Measurements from ENCODE around the gene ABCC6.
"Not testable (repeated sequence)": the region's sequence is repeated elsewhere in the genome, so short reads cannot be mapped to it uniquely, and the experiment has no call there.

The ABCC6 gene

DNA sequence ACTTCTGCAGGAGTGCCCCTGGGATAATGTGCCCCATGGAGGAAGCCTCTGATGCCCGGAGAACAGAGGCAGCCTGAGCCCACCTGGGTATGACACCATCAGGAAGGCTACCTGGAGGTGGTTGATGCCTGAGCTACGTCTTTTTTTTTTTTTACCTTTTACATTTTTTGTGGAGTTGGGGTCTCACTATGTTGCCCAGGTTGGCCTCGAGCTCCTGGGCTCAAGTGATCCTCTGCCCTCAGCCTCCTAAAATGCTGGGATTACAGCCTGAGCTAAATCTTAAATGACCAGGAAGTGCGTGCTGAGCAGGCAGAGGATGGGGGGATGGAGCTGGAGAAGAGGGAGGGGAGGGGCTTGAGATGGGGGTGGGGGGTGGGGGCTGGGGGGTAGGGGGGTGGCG is 32.7 kb downstream of the ABCC6 start:
- no peak for DNase-seq (ENCODE audit: low spot score)

DNA sequence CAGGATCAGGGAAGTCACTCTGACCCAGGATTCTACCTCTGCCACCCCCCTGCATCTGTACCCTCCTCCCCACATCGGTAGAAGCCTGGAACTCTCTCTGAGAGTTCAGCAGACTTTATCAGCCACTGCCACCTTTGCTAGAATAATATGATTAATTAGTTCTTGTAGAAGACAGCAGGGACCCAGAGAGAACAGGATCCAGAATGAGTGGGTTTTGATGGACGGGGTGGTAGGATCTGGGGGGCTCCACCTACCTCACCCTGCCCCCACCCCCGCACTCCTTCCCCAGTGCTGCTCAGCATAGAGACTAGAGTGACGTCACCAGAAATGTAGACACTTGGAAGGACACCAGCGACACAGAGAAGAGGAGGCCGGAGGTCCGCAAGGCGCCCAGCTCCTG is 33.5 kb downstream of the ABCC6 start:
- no peak for DNase-seq (ENCODE audit: low spot score)

DNA sequence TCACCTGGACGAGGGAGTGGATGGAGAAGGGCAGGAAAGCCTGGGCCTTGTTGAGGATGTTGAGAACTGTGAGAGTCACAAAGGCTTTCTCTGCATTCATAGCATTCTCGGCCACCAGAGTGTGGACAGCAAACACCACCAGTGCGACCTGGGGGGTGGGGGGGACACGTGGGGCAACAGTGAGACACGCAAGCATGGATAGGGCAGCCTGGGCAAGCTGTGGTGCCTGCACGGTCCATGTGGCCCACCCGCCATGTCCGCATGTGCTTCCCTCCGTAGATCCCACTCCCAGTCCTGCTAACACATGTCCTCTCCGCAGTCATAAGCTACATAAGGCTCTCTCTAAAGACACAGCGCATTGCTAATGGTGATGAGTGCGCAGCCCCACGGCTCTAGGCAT is 34.5 kb downstream of the ABCC6 start:
- no peak for DNase-seq (ENCODE audit: low spot score)

DNA sequence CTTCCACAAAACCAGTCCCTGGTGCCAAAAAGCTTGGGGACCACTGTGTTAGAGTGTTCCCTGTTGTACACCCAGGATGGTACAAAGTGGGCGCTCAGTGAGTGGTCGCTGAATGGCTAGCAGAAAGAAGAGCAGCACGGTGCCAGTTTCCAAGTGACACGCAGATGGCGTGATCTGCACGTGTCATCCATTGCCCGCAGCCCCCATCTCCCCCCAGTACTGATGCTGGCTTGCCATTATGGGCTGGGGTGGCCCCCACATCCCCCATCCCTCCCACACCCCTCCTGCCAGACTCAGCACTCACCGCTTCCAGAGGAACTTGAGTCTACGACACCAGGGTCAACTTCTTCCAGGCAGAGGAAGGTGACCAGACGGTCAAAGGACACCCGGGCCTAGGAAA is 36.5 kb downstream of the ABCC6 start:
- no peak for DNase-seq (ENCODE audit: low spot score)

DNA sequence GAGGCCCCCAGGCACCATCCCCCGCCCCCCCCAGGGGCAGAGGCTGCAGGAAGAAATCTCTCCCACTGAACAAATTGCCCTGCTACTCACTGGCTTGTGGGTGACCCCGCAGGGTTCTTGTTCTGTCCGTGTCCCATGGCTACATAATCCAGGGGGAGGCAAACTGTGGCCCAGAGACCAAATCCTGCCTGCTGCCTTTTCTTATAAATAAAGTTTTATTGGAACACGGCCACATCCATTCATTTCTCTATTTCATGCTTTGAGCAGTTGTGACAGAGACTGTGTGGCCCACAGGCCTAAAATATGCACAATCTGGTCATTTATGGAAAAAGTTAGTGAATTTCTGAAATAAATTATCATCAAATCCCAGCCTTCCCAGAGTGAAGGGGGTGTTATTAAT is 38.2 kb downstream of the ABCC6 start:
- DNase-seq (ENCODE audit: low spot score): no peak

DNA sequence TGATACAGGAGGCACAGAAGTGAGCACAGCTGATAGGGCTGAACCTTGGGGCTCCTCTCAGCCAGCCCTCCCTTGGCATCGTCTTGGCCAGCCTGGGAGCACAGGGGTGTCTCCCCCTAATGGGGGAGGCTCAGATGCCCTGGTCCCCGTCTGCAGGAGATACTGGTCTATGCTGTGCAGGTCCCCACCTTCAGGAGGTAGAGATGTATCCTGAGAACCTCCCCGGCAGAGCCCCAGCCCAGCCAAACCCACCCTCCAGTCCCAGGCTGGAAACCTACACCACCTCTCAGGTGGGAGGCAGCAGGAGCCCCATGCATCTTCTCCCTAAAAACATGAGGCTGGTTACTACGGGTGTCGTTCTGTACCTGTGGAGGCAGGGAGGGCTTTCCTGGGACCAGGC is 38.7 kb downstream of the ABCC6 start:
- no peak for DNase-seq (ENCODE audit: low spot score)

DNA sequence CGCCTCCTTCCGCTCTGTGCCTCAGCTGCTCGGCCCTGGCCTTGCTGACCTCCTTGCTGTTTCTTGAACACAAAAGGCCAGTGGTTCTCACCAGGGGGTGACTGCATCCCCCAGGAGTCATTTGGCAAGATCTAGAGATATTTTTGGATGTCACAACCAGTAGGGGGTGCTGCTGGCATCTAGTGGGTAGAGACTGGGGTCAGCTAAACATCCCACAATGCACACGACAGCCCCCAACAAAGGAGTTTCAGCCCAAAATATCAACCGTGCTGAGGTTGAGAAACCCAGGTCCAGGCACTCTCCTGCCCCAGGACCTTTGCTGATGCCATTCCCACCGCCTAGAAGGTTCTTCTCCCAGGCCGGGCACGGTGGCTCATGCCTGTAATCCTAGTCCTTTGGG is 39.7 kb downstream of the ABCC6 start:
- DNase-seq (ENCODE audit: low spot score): no peak

DNA sequence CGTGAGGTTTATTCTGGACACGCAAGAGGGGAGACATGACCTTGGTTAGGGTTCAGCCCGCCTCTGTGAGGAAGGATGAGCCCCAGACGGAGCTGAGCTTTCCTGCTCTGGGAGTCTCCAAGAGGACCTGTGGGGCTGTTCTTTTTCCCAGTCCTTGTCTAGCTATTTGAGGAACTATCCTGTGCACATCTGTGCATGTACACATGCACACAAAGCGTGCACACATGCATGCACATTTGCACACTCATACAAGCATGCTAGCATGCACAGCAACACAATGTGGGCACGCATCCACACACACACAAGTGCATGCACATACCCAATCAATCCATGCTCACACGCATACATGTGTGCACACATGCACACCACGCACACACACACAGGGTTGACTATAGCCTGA is 40.4 kb downstream of the ABCC6 start:
- DNase-seq (ENCODE audit: low spot score): no peak

DNA sequence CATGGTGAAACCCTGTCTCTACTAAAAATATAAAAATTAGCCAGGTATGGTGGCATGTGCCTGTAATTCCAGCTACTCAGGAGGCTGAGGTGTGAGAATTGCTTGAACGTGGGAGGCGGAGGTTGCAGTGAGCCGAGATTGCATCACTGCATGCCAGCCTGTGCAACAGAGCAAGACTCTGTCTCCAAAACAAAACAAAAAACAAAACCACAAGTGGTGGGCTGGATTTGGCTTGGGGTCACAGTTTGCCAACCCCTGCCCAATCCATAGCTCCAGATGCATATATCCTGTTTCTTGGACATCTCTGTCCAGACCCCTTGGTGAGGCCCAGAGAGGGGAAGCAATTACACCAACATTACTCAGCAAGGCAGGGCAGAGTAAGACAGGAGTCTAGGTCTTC is 41.5 kb downstream of the ABCC6 start:
- DNase-seq (ENCODE audit: low spot score): not testable (repeated sequence)

DNA sequence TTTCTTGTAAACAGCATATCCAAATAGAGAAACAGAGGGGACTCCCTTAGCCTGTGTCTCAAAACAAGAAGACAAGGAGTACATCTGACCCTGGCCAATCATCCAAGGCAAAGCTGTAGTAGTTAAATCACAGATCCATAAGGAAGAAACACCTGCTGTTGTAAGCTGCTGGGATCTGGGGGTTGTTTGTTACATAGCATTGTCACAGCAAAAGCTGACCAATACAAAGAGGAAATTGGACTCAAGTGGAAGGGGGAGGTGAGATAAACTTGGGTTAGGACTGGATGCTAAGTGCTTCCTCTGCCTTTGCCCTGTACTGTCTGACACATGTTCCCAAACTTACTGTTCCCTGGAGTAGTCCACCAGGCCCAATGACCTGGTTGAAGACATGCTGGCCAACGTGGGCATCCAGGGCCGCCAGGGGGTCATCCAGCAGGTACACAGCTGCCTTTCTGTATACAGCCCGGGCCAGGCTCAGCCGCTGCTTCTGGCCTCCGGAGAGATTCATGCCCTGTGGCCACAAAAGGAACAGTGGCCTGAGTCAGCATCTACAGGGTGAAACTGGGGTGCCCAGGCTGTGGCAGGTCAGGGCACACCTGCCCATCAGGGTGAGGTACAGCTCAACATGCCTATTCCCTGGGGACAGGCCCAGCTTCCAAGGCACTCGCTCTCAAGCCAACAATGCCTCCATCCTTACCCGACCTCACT is 44.7 kb downstream of the ABCC6 start:
- DNase-seq (ENCODE audit: low spot score): no peak

DNA sequence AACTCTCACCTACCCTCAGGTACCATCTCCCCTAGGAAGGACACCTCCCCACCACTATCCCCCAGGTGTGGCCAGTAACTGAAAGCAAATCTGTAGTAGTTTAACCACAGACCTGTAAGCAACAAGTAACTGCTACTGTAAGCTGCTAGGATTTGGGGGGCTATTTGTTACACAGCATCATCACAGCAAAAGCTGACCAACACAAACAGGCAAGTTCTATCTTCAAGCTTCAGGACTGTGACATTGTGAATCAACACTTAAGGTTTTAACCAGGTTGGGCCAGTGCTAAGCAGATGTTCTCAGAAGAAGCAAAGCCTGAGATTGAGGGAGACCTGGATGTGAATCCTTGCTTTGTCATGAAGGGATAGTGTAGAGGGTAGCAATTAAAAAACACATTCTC is 47.0 kb downstream of the ABCC6 start:
- no peak for DNase-seq (ENCODE audit: low spot score)

DNA sequence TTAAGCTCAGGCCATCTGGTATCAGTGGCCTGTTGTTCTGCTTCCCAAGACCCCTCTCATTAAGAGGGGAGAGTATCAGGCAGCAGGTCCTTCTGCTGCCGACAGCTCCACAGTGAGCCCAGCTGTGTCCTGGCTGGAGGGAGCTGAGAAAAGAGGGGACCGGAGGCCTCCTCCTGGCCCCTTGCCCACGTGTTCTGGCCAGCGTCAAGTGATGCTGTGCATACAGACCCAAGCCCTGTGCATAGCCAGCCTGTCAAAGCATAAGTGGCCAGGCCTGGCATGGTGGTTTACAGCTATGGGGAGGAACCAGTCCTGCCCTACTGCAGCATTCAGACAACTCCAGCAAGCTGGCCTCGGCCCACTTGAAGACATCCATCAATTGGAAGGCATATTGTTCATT is 48.0 kb downstream of the ABCC6 start:
- no peak for DNase-seq (ENCODE audit: low spot score)

DNA sequence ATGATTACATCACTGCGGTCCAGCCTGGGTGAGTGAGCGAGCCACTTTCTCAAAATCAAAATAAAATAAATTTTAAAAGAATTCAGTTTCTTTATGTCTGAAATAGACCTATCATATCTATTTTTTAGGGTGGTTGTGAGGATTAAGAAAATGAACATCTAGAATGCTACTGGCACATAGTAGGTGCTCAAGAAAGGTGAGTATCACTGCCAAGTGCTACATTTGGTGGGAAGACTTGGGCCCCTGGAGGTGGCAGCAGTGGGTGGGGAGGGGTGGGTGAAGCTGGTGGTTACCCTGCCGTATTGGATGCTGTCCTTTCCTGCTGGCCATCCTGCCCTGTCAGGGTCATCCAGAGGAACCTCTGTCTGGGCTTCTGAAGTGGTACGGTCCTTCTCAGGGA is 50.3 kb downstream of the ABCC6 start:
- DNase-seq (ENCODE audit: low spot score): no peak

DNA sequence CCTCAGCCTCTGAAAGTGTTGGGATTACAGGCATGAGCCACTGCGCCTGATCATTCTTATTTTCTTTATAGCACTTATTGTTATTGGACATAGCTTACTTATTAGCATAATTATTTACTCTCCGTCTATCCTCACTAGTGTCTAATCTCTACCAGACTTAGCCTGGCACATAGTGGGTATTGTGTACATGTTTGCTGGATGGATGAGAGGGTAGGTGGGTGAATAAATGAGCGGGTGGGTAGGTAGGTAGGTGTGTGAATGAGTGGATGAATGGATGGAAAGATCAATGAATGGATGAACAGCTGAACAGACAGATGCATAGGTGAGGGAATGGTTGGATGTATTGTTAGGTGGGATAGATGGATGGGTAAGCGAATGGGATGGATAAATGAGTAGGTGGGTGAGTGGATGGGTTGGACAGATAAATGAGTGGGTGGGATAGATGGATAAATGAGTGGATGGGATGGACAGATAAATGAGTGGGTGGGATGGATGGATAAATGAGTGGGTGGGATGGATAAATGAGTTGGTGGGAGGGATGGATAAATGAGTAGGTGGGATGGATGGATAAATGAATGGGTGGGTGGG is 51.9 kb downstream of the ABCC6 start:
- no peak for DNase-seq (ENCODE audit: low spot score)

DNA sequence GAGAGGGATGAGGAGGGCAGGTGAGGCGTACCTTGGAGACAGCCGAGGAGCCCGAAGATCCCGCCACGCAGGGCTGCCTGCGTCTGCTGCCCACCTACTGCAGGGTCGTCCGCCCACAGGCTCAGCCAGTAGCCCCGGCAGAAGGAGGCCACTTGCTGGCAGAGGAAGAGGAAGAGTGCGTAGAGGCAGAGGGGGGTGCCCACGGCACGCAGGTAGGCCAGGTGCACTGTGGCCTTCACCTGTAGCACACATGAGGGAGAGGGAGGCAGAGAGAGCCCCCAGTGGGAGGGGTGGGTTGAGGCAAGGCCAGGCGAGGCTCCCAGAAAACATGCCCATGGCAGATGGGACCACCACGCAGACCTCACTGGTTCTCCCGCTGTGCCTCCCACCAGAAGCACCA is 53.7 kb downstream of the ABCC6 start:
- no peak for DNase-seq (ENCODE audit: low spot score)

DNA sequence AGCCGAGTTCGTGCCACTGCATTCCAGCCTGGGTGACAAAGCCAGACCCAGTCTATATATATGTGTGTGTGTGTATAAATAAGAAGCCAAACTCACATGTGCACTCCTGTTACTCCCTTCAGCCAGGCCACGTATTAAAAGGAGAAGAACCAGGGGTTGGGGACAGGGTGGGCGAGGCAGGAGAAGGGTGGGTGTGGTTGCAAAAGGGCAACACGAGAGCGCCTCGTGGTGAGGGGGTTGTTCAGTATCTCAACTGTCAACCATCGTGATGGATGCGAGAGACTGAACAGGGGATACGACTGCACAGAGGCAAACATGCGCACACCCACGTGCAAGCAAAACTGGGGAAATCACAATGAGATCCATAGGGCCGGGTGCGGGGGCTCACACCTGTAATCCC is 54.9 kb downstream of the ABCC6 start:
- DNase-seq (ENCODE audit: low spot score): no peak

DNA sequence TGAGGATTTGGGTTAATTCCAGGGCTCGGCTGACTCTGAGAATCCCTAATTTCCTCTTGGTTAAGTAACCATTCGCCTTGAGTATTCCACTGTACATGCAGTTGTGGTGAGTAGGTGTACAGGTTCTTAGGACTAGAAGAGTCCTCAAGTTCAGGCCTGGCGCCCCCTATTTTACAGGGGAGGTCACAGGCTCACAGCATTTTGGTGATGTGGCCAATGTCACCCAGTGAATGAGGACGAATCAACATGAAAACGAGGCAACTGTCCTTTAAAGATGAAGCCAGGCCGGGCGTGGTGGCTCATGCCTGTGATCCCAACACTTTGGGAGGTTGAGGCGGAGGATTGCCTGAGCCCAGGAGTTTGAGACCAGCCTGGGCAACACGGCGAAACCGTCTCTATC is 55.4 kb downstream of the ABCC6 start:
- DNase-seq (ENCODE audit: low spot score): no peak

DNA sequence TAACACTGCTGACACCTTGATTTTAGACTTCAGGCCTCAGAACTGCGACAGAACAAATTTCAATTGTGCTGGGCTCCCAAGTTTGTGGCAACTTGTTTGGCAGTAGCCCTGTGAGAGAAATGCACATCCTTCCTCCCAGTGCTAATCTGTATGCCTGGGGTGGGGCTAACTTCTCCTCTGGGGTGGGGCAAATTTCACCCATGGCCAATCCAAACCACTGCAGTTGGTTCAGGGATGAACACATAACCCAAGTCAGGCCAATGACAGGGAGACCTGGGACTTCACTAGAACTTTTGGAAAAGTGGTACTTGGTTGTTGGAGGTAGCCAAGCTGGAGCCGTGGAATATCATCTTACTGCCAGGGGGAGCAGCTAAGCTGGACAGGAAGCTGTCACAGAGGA is 56.3 kb downstream of the ABCC6 start:
- DNase-seq (ENCODE audit: low spot score): no peak

DNA sequence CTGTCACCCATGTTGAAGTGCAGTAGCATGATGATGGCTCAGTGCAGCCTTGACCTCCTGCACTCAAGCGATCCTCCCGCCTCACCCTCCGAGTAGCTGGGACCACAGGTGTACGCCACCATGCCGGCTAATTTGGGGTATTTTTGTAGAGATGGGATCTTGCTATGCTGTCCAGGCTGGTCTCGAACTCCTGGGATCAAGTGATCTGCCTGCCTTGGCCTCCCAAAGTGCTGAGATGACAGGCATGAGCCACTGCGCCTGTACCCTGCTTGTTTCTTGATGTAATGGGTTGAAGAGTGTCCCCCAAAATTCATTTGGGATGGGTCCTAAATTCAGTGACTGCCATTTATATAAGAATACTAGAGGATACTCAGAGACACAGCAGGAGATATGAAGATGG is 57.2 kb downstream of the ABCC6 start:
- no peak for DNase-seq (ENCODE audit: low spot score)

DNA sequence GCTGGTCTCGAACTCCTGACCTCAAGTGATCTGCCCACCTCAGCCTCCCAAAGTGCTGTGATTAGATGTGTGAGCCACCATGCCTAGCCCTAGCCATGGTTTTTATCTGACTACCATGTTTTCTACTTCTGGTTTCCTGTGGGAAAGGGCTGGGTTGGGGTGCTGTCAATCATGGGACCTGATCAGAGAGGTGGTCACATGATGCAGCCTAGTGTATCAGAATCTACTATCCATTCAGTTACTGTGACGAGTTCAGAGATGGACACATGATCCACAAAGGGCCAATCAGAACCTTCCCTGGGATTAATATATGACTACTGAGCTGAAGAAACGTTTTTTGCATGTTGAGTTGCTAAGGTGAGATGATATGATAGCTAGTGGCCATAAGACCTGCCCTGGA is 59.1 kb downstream of the ABCC6 start:
- DNase-seq (ENCODE audit: low spot score): no peak

DNA sequence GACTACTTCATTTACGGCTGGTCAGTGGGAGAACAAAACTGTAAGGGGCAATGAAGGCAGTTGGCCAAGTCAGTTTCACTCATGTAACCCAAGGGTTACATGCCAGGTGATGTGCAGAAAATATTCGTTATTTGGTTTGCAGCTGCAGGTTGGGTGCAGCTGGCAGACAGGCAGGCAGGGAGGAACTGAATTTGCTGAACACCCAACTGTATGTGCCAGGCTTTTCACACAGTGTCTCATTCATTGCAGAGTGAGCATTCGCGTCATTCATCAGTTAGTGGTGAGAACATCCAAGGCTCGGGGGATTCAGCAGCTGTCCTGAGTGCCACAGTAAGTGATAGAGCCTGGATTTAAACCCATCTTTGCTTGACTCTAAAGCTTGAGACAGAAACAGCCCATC is 59.7 kb downstream of the ABCC6 start:
- no peak for DNase-seq (ENCODE audit: low spot score)

DNA sequence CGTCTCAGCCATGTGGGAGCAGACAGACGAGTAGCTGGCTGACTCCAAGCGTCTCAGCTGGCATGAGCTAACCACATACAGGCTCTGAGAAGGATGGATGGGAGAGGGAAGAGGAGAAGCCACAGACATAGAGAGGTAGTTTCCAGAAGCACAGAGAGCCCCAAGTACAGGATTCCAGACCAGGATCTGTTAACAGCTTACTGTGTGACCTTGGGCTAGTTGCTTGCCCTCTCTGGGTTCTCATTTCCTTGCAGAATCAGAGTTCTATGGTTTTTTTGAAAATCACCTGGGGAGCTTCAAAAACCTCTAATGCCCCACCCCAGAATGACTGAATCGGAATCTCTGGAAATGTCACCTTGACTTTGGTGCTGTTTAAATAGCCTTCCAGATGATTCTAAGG is 60.2 kb downstream of the ABCC6 start:
- no peak for DNase-seq (ENCODE audit: low spot score)

DNA sequence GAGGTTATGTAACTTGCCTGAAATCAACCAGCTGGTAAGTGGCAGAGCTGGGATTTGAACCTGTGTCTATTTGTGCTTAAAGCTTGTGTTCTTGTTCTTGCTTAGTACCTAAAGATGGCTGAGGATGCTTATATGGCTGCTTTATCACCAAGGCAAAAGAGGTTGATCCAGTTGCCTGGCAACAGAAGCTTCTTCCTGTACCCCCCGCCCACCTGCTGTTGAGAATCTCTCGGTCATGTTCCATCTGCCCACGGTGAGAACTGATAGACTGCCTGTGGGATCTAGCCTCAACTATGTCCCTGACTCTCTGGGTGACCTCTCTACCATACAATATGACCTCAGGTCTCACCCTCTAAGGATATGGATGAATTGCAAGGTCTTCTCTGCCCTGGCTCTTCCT is 60.7 kb downstream of the ABCC6 start:
- DNase-seq (ENCODE audit: low spot score): no peak

DNA sequence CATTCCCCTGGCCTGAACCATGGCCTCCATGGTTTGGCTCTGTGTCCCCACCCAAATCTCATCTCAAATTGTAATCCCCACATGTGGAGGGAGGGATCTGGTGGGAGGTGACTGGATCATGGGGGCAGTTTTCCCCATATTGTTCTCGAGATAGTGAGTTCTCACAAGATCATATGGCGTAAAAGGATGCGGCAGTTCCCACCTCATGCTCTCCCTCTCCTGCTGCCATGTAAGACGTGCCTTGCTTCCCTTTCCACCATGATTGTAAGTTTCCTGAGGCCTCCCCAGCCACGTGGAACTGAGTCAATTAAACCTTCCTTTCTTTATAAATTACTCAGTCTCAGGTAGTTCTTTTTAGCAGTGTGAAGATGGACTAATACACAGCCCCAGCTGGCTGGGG is 61.5 kb downstream of the ABCC6 start:
- not testable (repeated sequence) for DNase-seq (ENCODE audit: low spot score)
